ENCODE results near the gene STAM.

- no peak for TF ChIP-seq CTCF (IDR thresholded peaks at IDR 0.05)
- TF ChIP-seq EP300 (IDR thresholded peaks at IDR 0.05), result no peak
These were observed 64.9 kb downstream of the STAM start for GRCh38 chr10:17708821-17709220.
